Muscle of arm (tissue), 12 donors: Measurements from ENCODE around the gene CTNNBIP1. TPM values are rescaled to one million over a fixed set of nuclear protein-coding genes. Genes with fewer than 3 reads are reported as not detected.
"Not testable (repeated sequence)": the region's sequence is repeated elsewhere in the genome, so short reads cannot be mapped to it uniquely, and the experiment has no call there.

Experiments used
- DNase-seq: peaks from one replicate; pipeline ENCODE4 v3.0.0-alpha.2; 2013
- polyA plus RNA-seq, 12 donors: library from polyadenylated mRNA; unstranded; fragments of 120-200 nt; gene quantifications; one replicate each; pipeline ENCODE4 v1.2.1, GENCODE V29; 2013; ENCODE audit not compliant: insufficient read length in 12 of 12

The CTNNBIP1 gene
- polyA plus RNA-seq, 12 donors = 48.0 to 601 (median 60.2) TPM

DNA sequence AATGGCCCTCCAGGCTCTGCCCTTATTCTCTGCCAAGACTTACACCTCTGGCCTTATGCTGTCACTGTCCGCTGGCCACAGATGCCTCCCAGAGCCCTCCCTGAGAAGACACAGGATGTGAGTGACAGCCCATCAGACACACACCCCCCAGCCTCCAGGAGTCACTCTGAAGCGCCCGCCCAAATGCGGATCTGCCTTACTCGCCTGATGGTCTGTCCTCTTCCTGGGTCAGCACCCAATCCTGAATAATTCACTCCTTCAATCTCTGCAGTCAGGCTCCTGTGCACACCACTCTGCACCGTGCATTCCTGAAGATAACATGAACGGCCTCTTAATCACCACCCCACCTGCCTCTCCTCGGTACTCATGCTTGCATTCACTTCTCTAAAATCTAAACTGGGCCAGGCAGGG, 101.0 kb downstream of the CTNNBIP1 start:
- no peak for DNase-seq

DNA sequence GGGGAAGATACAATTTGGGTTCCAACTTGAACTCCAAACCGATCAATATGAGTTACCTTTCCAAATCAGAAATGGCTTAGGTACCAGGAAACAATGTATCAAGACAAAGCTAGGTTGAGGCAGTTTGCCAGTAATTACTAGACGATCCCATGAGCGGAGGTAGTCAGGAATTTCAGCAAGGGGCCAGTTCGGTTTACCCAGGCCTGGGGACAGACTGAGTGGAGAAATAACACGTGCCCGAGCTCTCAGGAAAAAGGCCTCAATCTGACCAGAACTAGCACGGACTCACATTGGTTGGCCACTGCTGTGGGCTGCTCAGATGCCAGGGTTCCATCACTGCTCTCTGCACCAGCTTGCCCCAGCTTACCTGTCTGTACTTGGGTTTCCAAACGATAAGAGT, 101.6 kb downstream of the CTNNBIP1 start:
- DNase-seq = no peak

DNA sequence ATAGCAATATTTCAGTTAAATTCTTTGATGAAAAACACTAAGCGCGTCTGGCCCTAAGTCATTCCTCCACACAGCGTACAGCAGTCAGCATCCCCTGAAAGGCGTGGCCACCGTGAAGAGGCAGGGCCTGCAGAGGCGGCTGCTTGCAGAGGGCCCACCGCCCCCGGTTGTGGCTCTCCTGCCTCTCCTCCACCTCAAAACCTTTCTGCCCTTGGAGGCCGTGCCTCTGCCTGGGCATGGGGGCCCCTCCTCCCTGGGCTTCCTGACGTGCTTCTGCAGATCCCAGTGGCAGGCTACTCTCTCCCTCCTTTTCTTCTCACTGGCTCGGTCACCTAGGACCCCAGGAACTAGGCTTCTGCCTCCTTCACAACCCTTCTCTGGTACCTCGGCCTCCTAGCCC, 102.5 kb downstream of the CTNNBIP1 start:
- no peak for DNase-seq

- not testable (repeated sequence) for DNase-seq
These were observed 104.1 kb downstream of the CTNNBIP1 start for GRCh38 chr1:9805972-9806371.

DNA sequence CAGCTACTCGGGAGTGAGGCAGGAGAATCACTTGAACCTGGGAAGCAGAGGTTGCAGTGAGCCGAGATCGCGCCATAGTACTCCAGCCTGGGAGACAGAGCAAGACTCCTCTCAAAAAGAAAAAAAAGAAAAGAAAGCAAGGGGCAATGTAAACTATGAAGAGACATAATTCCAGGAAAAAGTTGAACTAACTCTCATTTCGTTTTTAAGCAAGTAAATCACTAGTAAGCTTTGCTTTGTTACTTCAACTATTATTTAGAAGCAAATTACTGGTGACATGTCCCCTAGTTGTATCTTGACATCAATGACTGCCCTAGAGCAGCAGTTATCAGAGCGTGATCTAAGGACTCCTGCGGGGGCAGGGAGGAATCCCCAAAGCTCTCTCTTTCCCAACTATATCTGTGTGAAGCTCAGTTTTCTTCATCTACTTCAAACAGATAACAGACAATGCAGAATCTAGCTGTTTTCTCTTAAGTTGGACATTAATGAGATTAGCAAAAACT, 105.0 kb downstream of the CTNNBIP1 start:
- no peak for DNase-seq

- DNase-seq = not testable (repeated sequence)
These were observed 106.8 kb downstream of the CTNNBIP1 start for GRCh38 chr1:9803003-9803918.

DNA sequence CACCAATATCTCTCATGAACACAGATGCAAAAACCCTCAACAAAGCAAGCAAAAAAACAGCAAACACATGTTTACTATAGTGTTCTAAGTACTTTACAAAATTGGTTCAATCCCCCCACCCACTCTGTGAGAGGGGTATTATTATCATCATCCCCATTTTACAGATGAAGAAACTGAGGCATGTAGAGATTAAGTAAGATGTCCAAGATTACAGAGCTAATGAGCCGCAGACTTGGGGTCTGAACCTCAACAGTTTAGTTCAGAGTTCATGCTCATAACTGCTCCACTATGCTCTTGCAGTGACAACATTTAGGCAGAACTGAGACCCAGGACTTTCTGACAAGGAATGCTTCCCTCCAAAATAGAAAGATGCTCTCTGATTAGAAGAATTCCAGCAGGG, 108.2 kb downstream of the CTNNBIP1 start:
- DNase-seq = no peak

Other genes with a start within 250 kb of the CTNNBIP1 start
- gene CLSTN1, start 86.3 kb downstream of the CTNNBIP1 start, polyA plus RNA-seq = 100 to 1,000 TPM in 1 of 12 donors, 10 to 100 TPM in 10, not detected in 1; 60.7 to 107 (median 71.4) TPM
- gene LZIC, start 33.1 kb upstream of the CTNNBIP1 start, polyA plus RNA-seq = 10 to 100 TPM in 11 of 12 donors, not detected in 1; 46.8 to 82.0 (median 60.2) TPM
- gene NMNAT1, start 33.2 kb upstream of the CTNNBIP1 start, polyA plus RNA-seq = 10 to 100 TPM in 11 of 12 donors, not detected in 1; 11.0 to 38.9 (median 12.8) TPM
- gene RBP7, start 87.0 kb upstream of the CTNNBIP1 start, polyA plus RNA-seq = 1 to 10 TPM in 10 of 12 donors, not detected in 2; 2.8 to 9.2 (median 3.7) TPM
- gene UBE4B, start 122.7 kb upstream of the CTNNBIP1 start, polyA plus RNA-seq = 10 to 100 TPM in 11 of 12 donors, not detected in 1; 38.3 to 60.4 (median 43.9) TPM